SK-N-SH (cell line): Measurements from ENCODE around the gene PRDM11. TPM values are rescaled to one million over a fixed set of nuclear protein-coding genes. Genes with fewer than 3 reads are reported as not detected.

Experiments
- CTCF ChIA-PET: fragments of 300-600, 350-600 bp; formaldehyde crosslinking; extraction: SDS; loops from one replicate; lab custom pipeline; 2021; lab: Yijun Ruan, JAX
- POLR2A ChIA-PET: fragments of 350-600 bp; sonication (Branson Sonifier 250); formaldehyde crosslinking; extraction: SDS; loops from one replicate; lab custom pipeline; 2020; ENCODE audit warnings: antibody characterized with exemption, inconsistent platforms; lab: Yijun Ruan, JAX
- DNase-seq: peaks from one replicate; pipeline ENCODE4 v3.0.0; 2012
- H2AFZ ChIP-seq: fragments of 200-600 bp; sonication (generic); 2 replicates; pipeline ENCODE4 v1.8.1; 2016; ENCODE audit warnings: antibody characterized with exemption, mild to moderate bottlenecking, low read depth
- H3F3A ChIP-seq: fragments of 200-600 bp; sonication (generic); replicated peaks from 2 replicates; pipeline ENCODE3; 2016; ENCODE audit warnings: antibody characterized with exemption, mild to moderate bottlenecking; ENCODE audit not compliant: insufficient read depth
- H3K27ac ChIP-seq, 2 experiments: fragments of 200-500 bp in 1 of 2; fragments of 200-600 bp in 1 of 2; sonication (Bioruptor generic) in 1 of 2; sonication (generic), shearing (Covaris generic) in 1 of 2; 2 replicates each; pipeline versions ENCODE4 v1.5.1 to v1.6.1; 2014 to 2016; ENCODE audit warnings: low read depth in 2 of 2, inconsistent platforms in 1 of 2, low read length in 1 of 2, mild to moderate bottlenecking in 1 of 2, mixed read lengths in 1 of 2
- H3K27me3 ChIP-seq: fragments of 200-600 bp; sonication (generic), shearing (Covaris generic); 2 replicates; pipeline ENCODE4 v1.6.1; 2016; ENCODE audit warnings: mixed run types; ENCODE audit not compliant: insufficient read depth
- H3K36me3 ChIP-seq, 2 experiments: fragments of 200-500 bp in 1 of 2; fragments of 200-600 bp in 1 of 2; sonication (Bioruptor generic) in 1 of 2; sonication (generic) in 1 of 2; replicated peaks in 1 of 2; 2 replicates each; pipeline versions ENCODE3 to v1.5.1; 2014 to 2016; ENCODE audit warnings: low read length in 1 of 2, mild to moderate bottlenecking in 1 of 2; ENCODE audit not compliant: insufficient read depth in 2 of 2, control insufficient read depth in 1 of 2
- H3K4me1 ChIP-seq, 2 experiments: fragments of 200-500 bp in 1 of 2; fragments of 200-600 bp in 1 of 2; sonication (Bioruptor generic) in 1 of 2; sonication (generic), shearing (Covaris generic) in 1 of 2; 2 replicates each; pipeline versions ENCODE4 v1.5.1 to v1.6.1; 2014 to 2016; ENCODE audit warnings: low read depth in 1 of 2, low read length in 1 of 2, mixed run types in 1 of 2; ENCODE audit not compliant: insufficient read depth in 2 of 2, control insufficient read depth in 1 of 2
- H3K4me2 ChIP-seq: fragments of 200-600 bp; sonication (generic), shearing (Covaris generic); 2 replicates; pipeline ENCODE4 v1.6.1; 2017; ENCODE audit warnings: mixed run types
- H3K4me3 ChIP-seq, 2 experiments: fragments of 200-500 bp in 1 of 2; fragments of 200-600 bp in 1 of 2; sonication (Bioruptor generic) in 1 of 2; sonication (generic), shearing (Covaris generic) in 1 of 2; 2 replicates each; pipeline versions ENCODE4 v1.5.1 to v1.8.1; 2014 to 2016; ENCODE audit warnings: low read depth in 2 of 2, inconsistent platforms in 1 of 2, low read length in 1 of 2, mild to moderate bottlenecking in 1 of 2, mixed read lengths in 1 of 2, moderate library complexity in 1 of 2
- H3K79me2 ChIP-seq: fragments of 200-600 bp; sonication (generic); 2 replicates; pipeline ENCODE4 v1.8.1; 2017; ENCODE audit warnings: mild to moderate bottlenecking; ENCODE audit not compliant: insufficient read depth
- H3K9ac ChIP-seq: fragments of 200-600 bp; sonication (generic); 2 replicates; pipeline ENCODE4 v1.6.1; 2017; ENCODE audit warnings: mixed run types
- H3K9me2 ChIP-seq: fragments of 200-600 bp; sonication (generic); 2 replicates; pipeline ENCODE4 v1.6.1; 2017; ENCODE audit warnings: mixed run types
- H3K9me3 ChIP-seq: fragments of 200-600 bp; sonication (generic); 2 replicates; pipeline ENCODE4 v1.6.1; 2017; ENCODE audit warnings: mixed run types, mild to moderate bottlenecking, moderate library complexity
- H4K20me1 ChIP-seq: fragments of 200-600 bp; sonication (generic); 2 replicates; pipeline ENCODE4 v1.6.1; 2017; ENCODE audit warnings: mild to moderate bottlenecking, mixed run types; ENCODE audit not compliant: insufficient read depth
- CHD2 ChIP-seq: fragments of 150-350 bp; IDR thresholded peaks from 2 replicates; pipeline ENCODE4 v1.6.1; 2018; ENCODE audit warnings: low read length; ENCODE audit not compliant: partially characterized antibody
- FOSL2 ChIP-seq: IDR thresholded peaks from 2 replicates; pipeline ENCODE4 v1.4.0; 2012; ENCODE audit warnings: low read depth, mild to moderate bottlenecking, moderate library complexity, borderline replicate concordance
- FOXJ3 ChIP-seq: sonication (generic); formaldehyde crosslinking; IDR thresholded peaks from 2 replicates; pipeline ENCODE4 v1.5.1; 2020; ENCODE audit warnings: mild to moderate bottlenecking, missing genetic modification reagents
- FOXM1 ChIP-seq: IDR thresholded peaks from 2 replicates; pipeline ENCODE4 v1.4.0; 2012; ENCODE audit warnings: low read depth, mild to moderate bottlenecking
- MXI1 ChIP-seq: IDR thresholded peaks from 2 replicates; pipeline ENCODE4 v1.6.1; 2012; ENCODE audit warnings: mild to moderate bottlenecking, low read depth, low read length, improper control_type of control experiment
- NFIC ChIP-seq: IDR thresholded peaks from 2 replicates; pipeline ENCODE4 v1.4.0; 2012; ENCODE audit warnings: borderline replicate concordance
- POLR2AphosphoS5 ChIP-seq: IDR thresholded peaks from 2 replicates; pipeline ENCODE4 v1.6.1; 2012; ENCODE audit warnings: low read depth, low read length
- RAD21 ChIP-seq: IDR thresholded peaks from 2 replicates; pipeline ENCODE4 v1.6.1; 2012; ENCODE audit warnings: mild to moderate bottlenecking, low read length
- RFX5 ChIP-seq: IDR thresholded peaks from 2 replicates; pipeline ENCODE4 v1.6.1; 2012; ENCODE audit warnings: mild to moderate bottlenecking, improper control_type of control experiment, low read length
- RXRA ChIP-seq: IDR thresholded peaks from 2 replicates; pipeline ENCODE4 v1.4.0; 2012; ENCODE audit warnings: low read depth, mild to moderate bottlenecking, borderline replicate concordance
- SMC3 ChIP-seq: IDR thresholded peaks from 2 replicates; pipeline ENCODE4 v1.6.1; 2012; ENCODE audit warnings: low read depth, low read length, improper control_type of control experiment
- TAF1 ChIP-seq: IDR thresholded peaks from 2 replicates; pipeline ENCODE4 v1.6.1; 2012; ENCODE audit warnings: low read depth, mild to moderate bottlenecking, low read length, moderate library complexity, borderline replicate concordance
- TEAD4 ChIP-seq: IDR thresholded peaks from 2 replicates; pipeline ENCODE4 v1.4.0; 2012; ENCODE audit warnings: mild to moderate bottlenecking, borderline replicate concordance; ENCODE audit not compliant: insufficient read depth
- WGBS: methylation state at CpG from one replicate; pipeline ENCODE4 v1.1.6; 2017; ENCODE audit warnings: low lambda C conversion rate; 5-methylcytosine and 5-hydroxymethylcytosine counted together
- polyA plus RNA-seq, 3 experiments: library from polyadenylated mRNA; depleted of rRNA; stranded (reverse); fragments of >200 nt; gene quantifications; 2 replicates each; pipeline ENCODE4 v1.2.3, GENCODE V29; 2012
- TF ChIP-seq, protein P1 (sequence below): IDR thresholded peaks from 2 replicates; pipeline ENCODE4; 2012
- TF ChIP-seq, protein P2 (sequence below): fragments of 150-350 bp; IDR thresholded peaks from 2 replicates; pipeline ENCODE4 v1.6.1; 2017; ENCODE audit warnings: antibody characterized with exemption, low read length, low read depth, borderline replicate concordance

PRDM11 gene
- polyA plus RNA-seq, 1 of the 3 experiments (the other 2 are of a cell fraction), result 4.5 TPM

DNA sequence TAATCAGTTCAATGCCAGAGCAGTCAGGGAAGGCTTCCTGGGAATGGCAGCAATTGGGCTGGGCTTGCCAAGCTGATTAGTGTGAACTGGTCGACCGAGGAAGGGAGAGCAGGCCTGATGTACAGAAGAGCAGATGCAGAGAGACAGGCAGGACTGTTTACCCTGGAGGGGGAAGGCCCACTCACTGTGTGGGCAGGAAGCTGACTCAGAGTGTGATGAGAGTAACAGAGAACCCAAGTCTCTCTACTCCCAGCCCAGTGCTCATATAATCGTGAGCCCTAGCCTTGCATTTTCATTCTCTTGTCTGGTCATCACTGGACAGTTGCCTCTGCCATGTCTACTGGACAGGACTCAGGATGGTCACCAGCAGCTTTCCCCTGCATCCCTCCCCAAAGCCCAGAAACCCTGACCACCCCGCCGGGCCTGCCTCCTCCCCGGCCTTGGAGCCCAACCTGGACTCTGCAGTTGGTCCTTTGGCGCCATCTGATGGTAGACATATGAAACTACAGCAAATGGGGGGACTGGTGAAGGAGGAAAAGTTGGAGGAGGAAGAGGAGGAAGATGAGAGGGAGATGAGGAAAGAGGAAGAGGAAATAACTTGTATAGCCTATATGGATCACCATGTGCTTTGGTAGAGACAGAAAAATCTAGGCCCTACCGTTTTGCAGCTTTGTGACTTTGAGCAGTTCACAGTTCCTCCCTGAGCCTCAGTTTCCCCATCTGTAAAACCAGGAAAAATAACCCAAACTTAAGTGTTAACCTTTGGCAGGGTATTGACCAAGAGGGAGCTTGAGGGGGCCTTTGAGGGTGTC is 43.4 kb upstream of the PRDM11 start (continued):
- TF ChIP-seq, protein P1, sequence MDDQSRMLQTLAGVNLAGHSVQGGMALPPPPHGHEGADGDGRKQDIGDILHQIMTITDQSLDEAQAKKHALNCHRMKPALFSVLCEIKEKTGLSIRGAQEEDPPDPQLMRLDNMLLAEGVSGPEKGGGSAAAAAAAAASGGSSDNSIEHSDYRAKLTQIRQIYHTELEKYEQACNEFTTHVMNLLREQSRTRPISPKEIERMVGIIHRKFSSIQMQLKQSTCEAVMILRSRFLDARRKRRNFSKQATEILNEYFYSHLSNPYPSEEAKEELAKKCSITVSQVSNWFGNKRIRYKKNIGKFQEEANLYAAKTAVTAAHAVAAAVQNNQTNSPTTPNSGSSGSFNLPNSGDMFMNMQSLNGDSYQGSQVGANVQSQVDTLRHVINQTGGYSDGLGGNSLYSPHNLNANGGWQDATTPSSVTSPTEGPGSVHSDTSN, result peak; percentile 66
- peak; percentile 95 for TF ChIP-seq SMC3
- peak; percentile 97 for TF ChIP-seq RAD21
- TF ChIP-seq FOXJ3, result no peak
- TF ChIP-seq, all 33 proteins: peak for 6

DNA sequence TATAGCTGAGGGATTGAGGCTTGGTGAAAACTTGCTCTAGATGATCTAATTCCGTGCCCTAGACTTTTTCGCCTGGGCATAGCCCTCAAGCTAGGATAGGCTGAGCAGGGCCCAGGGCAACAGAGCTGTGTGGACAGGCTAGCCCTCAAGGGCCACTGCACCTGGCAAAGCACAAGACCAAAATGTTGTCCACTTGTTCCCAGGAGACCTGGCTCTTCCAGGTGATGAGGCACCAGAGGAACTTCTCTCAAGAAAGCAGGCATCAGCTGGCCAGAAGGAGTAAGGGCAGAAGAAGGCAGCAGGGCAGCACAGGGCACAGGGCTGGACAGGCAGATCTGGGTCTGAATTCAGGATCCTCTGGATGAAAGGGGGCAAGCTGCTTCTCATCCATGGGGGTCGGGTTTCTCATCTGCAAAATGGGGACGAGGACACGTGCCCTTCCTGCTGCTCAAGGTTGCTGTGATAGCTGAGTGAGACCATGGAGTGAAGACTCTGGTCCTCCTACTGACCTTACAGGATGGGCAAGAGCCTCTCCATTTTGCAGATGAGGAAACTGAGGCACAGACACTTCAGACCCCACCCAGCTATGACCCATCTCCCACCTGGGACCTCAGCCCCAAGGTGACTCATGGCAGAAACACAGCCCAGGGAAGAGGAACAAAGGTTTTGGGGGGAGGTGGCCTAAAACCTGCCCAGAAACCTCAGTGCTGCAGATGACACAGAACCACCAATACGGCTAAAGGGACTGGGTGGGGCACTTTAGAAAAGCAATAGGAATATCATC is 42.2 kb upstream of the PRDM11 start:
- WGBS, result 76% methylated on average over 6 of the region's 6 CpGs

DNA sequence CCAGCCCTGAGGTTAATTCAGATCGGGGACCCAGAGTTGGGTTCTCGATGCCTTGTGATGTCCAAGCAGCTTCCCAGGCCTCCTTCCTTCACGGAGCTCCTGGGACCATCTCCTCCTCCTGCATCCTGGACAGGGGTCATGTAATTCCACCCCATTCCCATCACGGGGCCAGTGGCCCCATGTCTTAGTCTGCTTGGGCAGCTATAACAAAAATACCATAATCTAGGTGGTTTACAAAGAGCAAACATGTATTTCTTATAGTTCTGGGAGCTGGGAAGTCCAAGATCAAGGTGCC is 41.7 kb upstream of the PRDM11 start:
- Histone ChIP-seq H3K4me2 (no peak overlapping the region), H3K9ac (no peak overlapping the region), H3K4me3 (no peak overlapping the region), H3F3A (no peaks in the 10 kb centered on the region), H2AFZ (no peak overlapping the region), H3K27ac (no peak overlapping the region), H3K9me3 (no peaks in the 10 kb centered on the region), H3K4me1 (peaks cover 0 to 4% of the 10 kb centered on the region in 2 experiments; a peak in 2 of 4 replicates), H4K20me1 (no peaks in the 10 kb centered on the region), H3K27me3 (peaks cover 23% of the 10 kb centered on the region; the same call in 1 of the 2 replicates), H3K79me2 (no peaks in the 10 kb centered on the region), H3K36me3 (no peaks in the 10 kb centered on the region), H3K9me2 (no peaks in the 10 kb centered on the region)
- CTCF ChIA-PET, result interaction anchor here (0.8 to 26.5 kb wide), 38 partner anchors 8 to 651 kb away, joined by 3 to 1245 read pairs (median 5); partner anchors contain the start of gene TP53I11
- 40% methylated on average over 4 of the region's 4 CpGs for WGBS
- TF ChIP-seq, protein P2, sequence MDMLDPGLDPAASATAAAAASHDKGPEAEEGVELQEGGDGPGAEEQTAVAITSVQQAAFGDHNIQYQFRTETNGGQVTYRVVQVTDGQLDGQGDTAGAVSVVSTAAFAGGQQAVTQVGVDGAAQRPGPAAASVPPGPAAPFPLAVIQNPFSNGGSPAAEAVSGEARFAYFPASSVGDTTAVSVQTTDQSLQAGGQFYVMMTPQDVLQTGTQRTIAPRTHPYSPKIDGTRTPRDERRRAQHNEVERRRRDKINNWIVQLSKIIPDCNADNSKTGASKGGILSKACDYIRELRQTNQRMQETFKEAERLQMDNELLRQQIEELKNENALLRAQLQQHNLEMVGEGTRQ, result no peak
- TF ChIP-seq NFIC, result no peak
- no peak for TF ChIP-seq RXRA
- no peak for TF ChIP-seq POLR2AphosphoS5
- no peak for TF ChIP-seq TAF1
- TF ChIP-seq, protein P1, result no peak
- POLR2A ChIA-PET, result interaction anchor here (1.4 to 3.0 kb wide), 2 partner anchors 168 to 173 kb away, joined by 3 to 17 read pairs; no protein-coding TSS in a partner anchor
- DNase-seq, result no peak

More for the DNA sequence above, 42.2 kb upstream of the PRDM11 start:
- Histone ChIP-seq H2AFZ (no peak overlapping the region), H3K9me2 (no peaks in the 10 kb centered on the region), H3K4me3 (no peak overlapping the region), H3K9me3 (no peaks in the 10 kb centered on the region), H3K36me3 (no peaks in the 10 kb centered on the region), H3K9ac (no peak overlapping the region), H3K4me1 (peaks cover 0 to 4% of the 10 kb centered on the region in 2 experiments; a peak in 2 of 4 replicates), H3K27me3 (peaks cover 21% of the 10 kb centered on the region; the same call in 1 of the 2 replicates), H4K20me1 (no peaks in the 10 kb centered on the region), H3K27ac (no peak overlapping the region), H3F3A (no peaks in the 10 kb centered on the region), H3K79me2 (no peaks in the 10 kb centered on the region), H3K4me2 (no peak overlapping the region)
- DNase-seq, result no peak
- POLR2A ChIA-PET, result interaction anchor here (3.0 kb wide), 1 partner anchor 167 kb away, joined by 17 read pairs; no protein-coding TSS in a partner anchor
- no peak for TF ChIP-seq TEAD4
- TF ChIP-seq FOSL2, result no peak
- TF ChIP-seq RFX5, result no peak
- no peak for TF ChIP-seq FOXM1
- TF ChIP-seq MXI1, result no peak
- no peak for TF ChIP-seq CHD2
- CTCF ChIA-PET, result interaction anchor here (0.7 to 26.5 kb wide), 60 partner anchors 7 to 667 kb away, joined by 3 to 1245 read pairs (median 6); partner anchors contain the start of genes SYT13 and TP53I11
